ENCODE data around the gene GATD1.
A peak's percentile ranks its signal among the peaks of the same experiment; 100 is the strongest.
"Not testable (repeated sequence)": the region's sequence is repeated elsewhere in the genome, so short reads cannot be mapped to it uniquely, and the experiment has no call there.

Gene GATD1

DNA sequence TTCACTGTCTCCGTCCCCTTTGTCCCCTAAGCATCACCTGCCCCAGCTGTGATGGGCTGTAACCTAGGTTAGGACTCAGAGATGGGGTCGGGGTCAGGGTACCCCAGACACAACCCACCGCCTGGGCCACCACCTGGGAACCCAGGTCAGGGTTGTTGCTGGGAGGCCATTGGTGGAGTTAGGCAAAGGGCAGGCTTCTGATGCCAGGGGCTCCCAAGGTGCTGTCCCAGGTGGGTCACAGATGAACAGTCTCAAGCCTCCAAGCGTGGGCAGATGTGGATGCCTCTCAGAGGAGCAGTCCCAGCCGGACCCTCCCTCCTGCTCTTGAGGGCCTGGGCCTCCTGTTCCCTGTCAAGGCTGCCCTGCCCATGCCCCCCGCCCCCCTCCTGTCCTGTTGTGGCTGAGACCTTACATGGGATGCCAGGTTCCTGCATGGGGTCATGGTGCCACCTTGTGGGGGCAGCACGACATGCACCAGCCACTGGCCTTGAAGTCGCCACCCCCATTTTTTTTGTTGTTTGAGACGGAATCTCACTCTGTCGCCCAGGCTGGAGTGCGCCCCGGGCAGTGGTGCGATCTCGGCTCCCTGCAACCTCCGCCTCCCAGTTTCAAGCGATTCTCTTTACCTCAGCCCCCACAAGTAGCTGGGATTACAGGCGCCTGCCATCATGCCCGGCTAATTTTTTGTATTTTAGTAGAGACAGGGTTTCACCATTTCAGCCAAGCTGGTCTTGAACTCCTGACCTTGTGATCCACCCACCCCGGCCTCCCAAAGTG is 12.1 kb downstream of the GATD1 start:
- peak in 27 of 58 donors; percentile 23 to 69 (median 46) for DNase-seq

- DNase-seq = no peak
Observed at GRCh38 chr11:764322-765024, 12.8 kb downstream of the GATD1 start.

DNA sequence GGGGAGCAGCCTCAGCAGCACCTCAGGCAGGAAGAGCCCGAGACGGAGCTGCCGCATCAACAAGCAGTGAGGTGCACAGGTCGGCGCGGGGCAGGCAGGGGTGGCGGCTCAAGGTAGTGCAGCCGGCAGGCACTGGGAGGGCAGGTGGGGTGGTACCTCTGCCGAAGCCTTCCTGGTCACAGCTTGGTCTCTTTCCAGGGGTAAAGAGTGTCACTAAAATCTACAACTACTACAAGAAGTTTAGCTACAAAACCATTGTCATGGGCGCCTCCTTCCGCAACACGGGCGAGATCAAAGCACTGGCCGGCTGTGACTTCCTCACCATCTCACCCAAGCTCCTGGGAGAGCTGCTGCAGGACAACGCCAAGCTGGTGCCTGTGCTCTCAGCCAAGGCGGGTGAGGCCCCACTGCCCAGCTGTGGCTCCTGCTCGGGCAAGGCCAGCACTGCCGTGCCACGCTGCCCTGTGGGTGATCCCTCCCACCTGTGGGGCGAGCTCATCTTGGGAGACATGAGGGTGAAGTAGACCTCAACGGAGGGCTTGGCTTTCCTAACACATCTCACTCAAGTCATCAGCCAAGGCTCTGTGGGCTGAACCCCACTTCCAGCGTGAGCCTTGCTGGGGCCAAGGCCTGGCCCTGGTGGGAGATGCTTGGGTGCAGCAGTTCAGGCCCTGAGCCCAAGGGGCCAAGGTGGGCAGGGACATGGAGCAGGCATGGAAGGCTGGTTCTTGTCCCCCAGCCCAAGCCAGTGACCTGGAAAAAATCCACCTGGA is 13.6 kb downstream of the GATD1 start:
- no peak for DNase-seq

DNA sequence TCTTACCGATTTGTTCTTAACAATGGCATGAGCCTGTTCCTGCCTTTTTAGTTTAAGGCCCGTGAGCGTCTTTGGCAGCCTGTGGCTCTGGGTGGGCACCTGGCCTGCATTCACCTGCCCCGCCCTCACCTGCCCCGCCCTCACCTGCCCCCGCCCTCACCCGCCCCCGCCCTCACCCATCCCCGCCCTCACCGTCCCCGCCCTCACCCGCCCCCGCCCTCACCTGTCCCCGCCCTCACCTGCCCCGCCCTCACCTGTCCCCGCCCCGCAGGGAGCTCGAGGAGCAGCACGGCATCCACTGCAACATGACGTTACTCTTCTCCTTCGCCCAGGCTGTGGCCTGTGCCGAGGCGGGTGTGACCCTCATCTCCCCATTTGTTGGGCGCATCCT is 14.2 kb downstream of the GATD1 start:
- no peak for DNase-seq

- DNase-seq = peak in 42 of 58 donors; percentile 22 to 84 (median 49)
Observed at GRCh38 chr11:762421-763072, 14.7 kb downstream of the GATD1 start.

- DNase-seq = no peak
Observed at GRCh38 chr11:761526-762108, 15.7 kb downstream of the GATD1 start.

GRCh38 chr11:760236-760635 is 17.1 kb downstream of the GATD1 start:
- DNase-seq = no peak

- DNase-seq = no peak
Observed at GRCh38 chr11:749731-750130, 27.6 kb downstream of the GATD1 start.

- peak in 1 of 58 donors; percentile 25 for DNase-seq
Observed at GRCh38 chr11:748007-748359, 29.3 kb downstream of the GATD1 start.

DNA sequence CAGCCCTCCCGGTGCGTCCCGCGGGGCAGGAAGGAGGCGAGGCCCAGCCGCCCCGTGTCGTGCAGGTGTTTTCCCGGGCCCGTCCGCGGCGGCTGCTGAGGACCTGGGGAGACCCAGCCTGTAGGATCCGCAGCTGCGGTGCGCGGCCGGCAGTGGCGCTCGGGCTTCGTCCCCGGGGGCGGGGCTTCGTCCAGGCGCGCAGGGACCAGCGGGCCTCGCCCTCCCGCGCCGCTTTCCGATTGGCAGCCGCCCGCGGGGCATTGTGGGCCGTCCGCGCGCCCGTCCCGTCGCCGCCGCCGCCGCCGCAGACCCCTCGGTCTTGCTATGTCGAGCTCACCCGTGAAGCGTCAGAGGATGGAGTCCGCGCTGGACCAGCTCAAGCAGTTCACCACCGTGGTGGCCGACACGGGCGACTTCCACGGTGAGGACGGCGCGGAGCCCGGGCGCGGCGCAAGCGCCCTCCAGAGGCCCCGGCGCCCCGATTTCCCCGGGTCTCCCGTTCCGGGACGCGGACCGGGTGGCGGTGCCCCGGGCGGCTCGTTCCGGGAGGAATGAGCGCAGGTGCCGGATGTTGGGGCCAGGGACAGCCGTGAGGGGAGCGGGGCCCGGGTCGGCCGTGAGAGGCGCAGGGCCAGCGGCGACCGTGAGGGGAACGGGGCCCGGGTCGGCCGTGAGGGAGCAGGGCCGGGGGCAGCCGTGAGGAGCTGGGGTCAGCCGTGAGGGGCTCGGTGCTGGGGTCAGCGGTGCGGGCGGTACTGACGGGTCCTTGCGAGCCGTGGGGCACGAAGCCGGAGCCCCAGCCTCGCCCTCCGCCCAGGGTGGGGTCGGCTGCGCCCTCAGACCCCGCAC is 29.9 kb downstream of the GATD1 start, which contains the start of gene TALDO1:
Gene TALDO1 (plus strand): TSS at position 307 of the 849 bp plus-strand sequence. CDS start 18 bp downstream, at position 325.
- peak in 57 of 58 donors; percentile 36 to 96 (median 87) for DNase-seq

- peak in 38 of 58 donors; percentile 27 to 82 (median 62) for DNase-seq
Observed at GRCh38 chr11:746289-747157, 30.8 kb downstream of the GATD1 start.

DNA sequence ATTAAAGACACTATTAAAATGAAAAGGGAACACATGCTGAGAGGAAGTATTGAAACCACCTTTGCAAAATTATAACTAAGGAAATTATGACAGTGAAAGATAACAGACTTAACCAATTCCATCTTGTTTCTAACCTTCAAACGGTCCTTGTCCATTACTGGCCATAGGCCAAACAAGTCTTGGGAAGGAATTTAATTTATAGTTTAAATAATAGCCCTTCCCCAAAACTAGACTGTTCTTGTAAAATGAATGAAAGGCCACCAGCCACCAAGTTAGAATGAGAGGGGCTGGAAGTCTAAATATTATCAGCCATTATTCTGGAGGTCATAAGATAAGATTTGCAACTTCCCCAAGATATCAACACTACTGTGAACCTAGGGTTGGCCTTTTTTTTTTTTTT is 31.9 kb downstream of the GATD1 start:
- no peak for DNase-seq

DNA sequence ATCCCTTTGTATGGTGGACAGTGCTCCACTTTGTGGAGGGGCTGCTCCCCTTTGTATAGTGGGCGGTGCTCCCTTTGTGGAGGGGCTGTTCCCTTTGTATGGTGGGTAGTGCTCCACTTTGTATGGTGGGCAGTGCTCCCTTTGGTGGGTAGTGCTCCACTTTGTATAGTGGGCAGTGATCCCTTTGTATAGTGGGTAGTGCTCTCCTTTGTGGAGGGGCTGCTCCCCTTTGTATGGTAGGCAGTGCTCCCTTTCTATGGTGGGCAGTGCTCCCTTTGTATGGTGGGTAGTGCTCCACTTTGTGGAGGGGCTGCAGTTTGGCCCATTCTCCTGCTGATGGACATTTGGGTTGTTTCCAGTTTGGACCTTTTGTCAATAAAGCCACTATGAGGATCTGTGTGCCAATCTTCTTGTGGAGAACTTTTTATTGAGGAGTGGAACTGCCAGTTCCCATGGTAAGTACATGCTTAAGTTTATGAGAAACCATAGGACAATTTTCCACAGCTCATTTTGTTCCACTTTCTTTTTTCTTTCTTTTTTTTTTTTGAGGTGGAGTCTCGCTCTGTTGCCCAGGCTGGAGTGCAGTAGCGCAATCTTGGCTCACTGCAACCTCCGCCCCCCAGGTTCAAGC is 34.6 kb downstream of the GATD1 start:
- no peak for DNase-seq

DNA sequence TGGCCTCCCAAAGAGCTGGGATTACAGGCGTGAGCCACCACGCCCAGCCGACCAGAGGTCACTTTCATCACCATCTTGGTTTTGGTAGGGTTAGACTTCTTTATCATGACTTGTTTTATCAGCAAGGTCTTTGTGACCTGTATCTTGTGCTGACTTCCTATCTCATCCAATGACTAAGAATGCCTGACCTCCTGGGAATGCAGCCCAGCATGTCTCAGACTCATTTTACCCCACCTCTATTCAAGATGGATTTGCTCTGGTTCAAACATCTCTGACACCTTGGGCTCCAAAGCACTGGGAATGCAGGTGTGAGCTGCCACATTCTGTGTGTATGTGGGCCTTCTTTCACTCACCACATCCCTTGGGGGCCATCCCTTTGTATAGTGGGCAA is 35.1 kb downstream of the GATD1 start:
- no peak for DNase-seq

- DNase-seq = not testable (repeated sequence)
Observed at GRCh38 chr11:737899-738298, 39.4 kb downstream of the GATD1 start.

GRCh38 chr11:737366-737765 is 39.9 kb downstream of the GATD1 start:
- peak in 16 of 58 donors; percentile 12 to 55 (median 32) for DNase-seq

GRCh38 chr11:734541-734940 is 42.7 kb downstream of the GATD1 start:
- DNase-seq = not testable (repeated sequence)

DNA sequence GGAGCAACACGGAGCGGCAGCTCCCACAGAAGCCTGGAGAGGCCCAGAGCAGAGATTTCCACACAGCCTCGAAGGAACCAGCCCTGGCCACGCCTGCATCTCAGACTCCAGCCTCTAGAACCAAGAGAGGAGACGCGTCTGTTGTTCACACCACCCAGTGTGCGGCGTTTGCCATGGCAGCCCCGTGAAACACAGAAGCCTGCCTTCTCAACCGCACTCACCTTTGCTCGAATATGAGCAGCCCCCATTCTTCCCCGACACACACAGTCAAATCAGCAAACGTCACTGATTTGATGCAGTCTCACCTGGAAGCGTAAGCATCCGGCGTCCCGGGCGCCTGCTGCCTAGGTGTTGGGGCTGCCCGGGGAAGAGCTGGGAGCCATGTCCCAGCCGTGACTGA is 44.2 kb downstream of the GATD1 start:
- no peak for DNase-seq
